ENCODE results near the gene CEP112.

CEP112 gene

DNA sequence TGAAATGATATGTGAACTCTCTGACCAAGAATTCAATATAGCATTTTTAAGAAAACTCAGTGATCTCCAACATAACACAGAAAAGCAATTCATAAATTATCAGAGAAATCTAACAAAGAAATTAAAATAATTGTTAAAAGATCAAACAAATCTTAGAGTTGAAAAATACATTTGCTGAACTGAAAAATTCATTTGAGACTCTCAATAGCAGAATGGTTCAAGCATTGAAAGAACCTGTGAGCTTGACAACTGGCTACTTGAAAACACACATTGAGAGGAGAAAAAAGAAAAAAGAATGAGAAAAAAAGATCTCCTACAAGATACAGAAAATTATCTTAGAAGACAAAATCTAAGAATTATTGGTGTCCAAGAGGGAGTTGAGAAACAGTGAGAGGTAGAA, 203.5 kb downstream of the CEP112 start:
- DNase-seq (ENCODE audit: low read depth) = no peak

DNA sequence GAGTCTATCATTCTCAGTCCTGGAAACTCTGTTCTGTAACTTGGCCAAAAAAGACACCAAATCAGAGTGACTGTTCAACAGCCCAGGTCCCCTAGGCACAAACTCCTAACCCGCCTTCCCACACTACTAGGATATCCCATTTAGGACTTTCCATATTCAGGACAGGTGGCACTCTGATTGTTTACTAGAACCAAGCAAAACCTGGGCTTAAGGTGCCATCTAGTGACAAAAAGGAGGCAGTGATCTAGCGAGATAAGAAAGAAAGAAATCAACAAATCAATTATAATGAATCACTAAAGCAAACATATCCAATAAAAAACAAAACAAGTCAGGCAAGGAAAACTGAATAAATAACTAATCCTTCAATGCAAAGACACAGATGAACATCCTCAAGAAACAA, 203.9 kb downstream of the CEP112 start:
- DNase-seq (ENCODE audit: low read depth) = no peak

DNA sequence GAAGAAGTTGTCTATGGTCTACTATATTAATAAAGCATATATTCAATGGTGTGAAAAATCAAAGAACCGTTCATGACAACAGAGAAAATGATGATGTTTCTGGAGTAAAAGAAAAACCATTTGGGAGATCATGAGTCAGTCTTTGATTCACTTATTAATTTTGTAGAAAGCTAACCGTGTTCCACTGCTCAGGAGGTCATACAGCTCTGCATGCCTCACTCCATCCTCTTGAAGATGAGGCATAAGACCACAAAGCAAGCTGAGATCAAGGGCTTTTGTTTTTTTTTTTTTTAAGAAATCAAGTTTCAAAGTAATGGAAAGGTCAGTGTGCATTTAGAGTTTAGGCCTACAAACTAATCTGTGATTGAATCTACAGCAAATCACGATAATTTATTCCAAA, 206.4 kb downstream of the CEP112 start:
- no peak for DNase-seq (ENCODE audit: low read depth)

DNA sequence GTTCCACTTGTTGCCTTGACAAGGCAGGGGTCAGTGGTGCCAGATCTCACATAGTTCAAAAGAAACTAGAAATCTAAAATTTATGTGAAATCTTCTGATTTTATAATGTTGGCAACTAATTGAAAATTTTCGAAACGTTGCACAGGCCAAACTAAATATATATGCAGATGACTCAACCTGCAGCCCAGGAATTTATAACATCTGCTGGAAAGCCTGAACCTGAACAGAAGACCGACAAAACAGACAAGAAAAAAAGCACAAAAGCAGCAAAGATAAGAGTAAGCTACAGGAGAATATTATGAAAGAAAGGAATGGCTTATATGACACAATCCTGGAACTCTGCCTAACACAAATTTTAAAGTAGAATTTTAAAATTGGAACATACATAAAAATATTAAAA, 207.6 kb downstream of the CEP112 start:
- no peak for DNase-seq (ENCODE audit: low read depth)

DNA sequence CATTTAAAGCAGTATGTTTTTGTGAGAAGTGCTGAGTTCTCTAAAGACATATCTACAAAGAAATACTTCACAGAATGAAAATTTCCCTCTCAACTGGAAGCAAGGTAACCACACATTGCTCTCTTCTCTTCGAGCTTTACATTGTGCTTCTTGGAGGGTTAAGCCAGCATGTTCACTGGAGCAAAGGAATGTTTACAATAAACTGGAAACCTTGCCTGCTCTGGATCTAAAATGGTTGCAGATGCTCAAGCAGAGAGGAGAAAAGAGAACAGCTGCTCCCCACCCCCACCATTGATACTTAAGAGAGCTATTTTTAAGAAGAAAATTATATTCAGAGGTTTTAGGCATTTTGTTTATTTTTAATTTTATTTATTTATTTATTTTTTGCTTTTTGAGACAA, 213.1 kb downstream of the CEP112 start:
- DNase-seq (ENCODE audit: low read depth) = no peak

- DNase-seq (ENCODE audit: low read depth) = no peak
Observed at GRCh38 chr17:65977041-65977440, 214.9 kb downstream of the CEP112 start.

DNA sequence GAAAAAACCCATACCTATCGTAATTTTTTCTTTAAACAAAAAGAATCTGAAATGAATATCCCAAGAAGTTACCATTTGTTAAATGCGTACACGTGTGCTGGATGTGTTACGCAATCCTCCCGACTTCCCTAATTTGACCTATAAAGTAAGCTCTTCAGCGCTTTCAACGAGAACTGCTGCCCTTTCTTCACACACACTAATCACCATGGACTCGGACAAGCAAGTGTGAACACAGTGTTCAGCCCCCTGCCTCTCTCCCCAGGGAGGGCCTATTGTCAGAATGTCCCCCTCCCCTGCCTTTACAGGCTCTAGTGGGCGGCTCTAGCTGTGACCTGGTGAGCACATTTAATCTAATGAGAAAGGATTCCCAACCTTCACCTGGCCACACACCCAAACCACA, 216.1 kb downstream of the CEP112 start:
- DNase-seq (ENCODE audit: low read depth) = no peak

DNA sequence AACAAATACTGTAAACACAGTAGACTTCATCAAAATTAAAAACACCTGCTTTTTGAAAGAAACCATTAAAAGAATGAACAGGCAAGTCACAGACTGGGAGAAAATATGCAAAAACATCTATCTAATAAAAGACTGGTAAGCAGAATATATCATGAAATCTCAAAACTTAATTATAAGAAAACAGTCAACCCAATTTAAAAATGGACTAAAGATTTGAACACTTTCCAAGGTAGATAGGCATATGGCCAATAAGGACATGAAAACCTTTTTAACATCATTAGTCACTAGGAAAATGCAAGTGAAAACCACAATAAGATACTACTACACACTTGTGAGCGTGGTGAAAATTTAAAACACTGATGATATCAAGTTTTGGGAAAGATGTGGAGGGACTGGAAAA, 218.7 kb downstream of the CEP112 start:
- no peak for DNase-seq (ENCODE audit: low read depth)

- DNase-seq (ENCODE audit: low read depth) = no peak
Observed at GRCh38 chr17:65967372-65967771, 224.6 kb downstream of the CEP112 start.

DNA sequence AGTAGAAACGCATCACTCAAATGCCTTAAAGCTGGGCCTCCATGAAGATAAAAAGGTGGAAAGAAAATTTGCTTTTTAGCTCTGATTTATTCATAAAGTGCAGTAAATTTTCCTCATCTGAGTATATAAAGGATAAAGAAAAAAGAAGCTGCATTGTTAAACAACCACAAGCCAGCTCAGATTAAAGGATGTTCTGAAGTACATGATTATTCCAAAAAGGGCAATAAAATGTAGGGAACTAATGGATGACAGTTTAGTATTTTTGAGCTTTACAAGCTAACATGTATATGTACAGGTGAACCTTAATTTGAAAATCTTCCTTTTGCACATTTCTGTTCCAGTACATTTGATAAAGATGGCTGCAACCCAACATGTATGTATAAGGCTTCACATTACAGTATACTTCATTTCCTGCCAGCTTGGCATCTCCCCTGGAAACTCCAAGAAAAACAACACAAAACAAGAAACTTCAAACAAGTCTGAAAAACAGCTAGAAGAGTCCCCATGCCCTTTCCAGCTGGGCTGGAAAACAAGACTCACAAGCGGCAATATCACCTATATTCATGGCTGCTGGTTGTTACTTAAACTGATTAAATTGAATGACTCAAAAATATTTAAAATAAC, 225.7 kb downstream of the CEP112 start:
- no peak for DNase-seq (ENCODE audit: low read depth)

DNA sequence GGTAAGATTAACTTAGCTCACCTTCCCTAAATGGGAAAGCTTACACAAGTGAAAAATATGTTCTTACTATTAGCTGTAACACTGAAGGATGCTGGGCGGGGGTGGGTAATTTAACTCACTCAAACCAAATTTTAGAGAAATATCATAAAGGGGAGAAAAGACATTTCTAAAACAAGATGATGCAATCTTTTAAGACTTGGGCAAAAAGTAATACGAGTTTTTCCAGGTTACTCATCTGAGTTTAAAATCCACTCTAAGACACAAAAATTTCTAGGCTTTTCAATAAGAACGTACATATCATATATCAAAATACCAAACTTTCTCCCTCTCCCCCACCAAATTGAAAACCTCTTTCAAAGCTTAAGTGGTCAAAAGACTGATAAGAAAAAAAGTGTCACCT, 228.8 kb downstream of the CEP112 start:
- no peak for DNase-seq (ENCODE audit: low read depth)

- no peak for DNase-seq (ENCODE audit: low read depth)
Observed at GRCh38 chr17:65959630-65960029, 232.3 kb downstream of the CEP112 start.

GRCh38 chr17:65956814-65957213, 235.1 kb downstream of the CEP112 start:
- DNase-seq (ENCODE audit: low read depth) = no peak

GRCh38 chr17:65954148-65954449, 237.8 kb downstream of the CEP112 start:
- no peak for DNase-seq (ENCODE audit: low read depth)

- no peak for DNase-seq (ENCODE audit: low read depth)
Observed at GRCh38 chr17:65953316-65954147, 238.4 kb downstream of the CEP112 start.

GRCh38 chr17:65952586-65952985, 239.3 kb downstream of the CEP112 start:
- DNase-seq (ENCODE audit: low read depth) = no peak

- DNase-seq (ENCODE audit: low read depth) = no peak
Observed at GRCh38 chr17:65952015-65952414, 239.9 kb downstream of the CEP112 start.

DNA sequence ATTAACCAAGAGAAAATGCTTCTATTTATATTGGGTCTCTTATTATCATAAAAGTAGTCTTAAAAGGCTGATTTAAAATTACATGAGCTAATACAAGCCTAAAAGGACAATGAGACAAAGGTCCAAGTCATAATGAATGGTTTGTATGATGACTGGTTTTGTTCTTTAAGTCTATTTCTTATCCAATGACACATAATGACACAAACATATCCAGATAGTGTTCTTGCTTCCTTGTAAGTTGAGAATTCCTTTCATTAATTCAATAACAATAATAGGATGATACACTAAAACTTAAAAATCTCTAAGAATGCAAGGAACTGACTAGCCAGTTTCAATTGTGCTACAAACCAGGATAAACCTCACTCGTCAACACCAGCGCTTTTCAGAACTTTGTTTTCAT, 244.1 kb downstream of the CEP112 start:
- no peak for DNase-seq (ENCODE audit: low read depth)

DNA sequence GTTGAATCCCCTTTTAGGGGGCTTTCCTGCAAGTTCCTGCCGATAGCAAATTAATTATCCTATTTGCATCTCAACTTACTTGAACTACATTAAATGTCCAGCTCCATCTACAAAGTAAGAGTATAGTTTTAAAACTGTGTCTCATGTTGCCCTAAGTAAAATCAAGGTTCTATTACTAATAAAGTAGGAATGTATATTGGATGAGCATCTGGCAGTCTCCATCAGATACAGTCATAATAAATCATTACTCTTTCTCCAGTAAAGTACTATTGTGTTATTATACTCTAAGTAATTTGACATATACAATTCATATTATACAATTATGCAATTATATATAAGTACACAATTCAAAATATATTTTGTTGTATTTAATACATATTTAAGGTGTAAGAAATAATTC, 249.3 kb downstream of the CEP112 start:
- DNase-seq (ENCODE audit: low read depth) = no peak

DNA sequence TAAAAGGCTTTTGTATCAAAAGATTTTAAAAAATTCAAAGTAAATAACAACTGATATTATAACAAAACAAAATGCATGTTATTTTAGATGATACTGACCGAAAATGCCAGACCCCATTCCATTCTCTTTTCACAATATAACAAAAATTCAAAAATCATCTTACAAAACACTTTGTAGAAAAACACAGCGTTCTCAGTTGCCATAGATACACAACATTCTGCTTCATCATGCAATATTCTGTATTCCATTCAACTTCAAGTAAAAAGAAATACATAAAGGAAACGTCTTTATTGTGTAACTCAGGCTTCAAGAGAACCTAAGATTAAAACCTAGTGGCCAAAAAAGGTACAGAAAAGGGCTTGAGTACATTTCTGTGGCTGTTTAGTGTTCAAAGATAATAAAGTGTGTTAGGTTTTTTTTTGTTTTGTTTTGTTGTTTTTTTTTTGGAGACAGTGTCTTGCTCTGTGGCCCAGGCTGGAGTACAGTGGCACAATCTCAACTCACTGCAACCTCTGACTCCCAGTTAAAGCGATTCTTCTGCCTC, 250.5 kb downstream of the CEP112 start:
- no peak for DNase-seq (ENCODE audit: low read depth)

GRCh38 chr17:65936013-65936412, 255.9 kb downstream of the CEP112 start:
- DNase-seq (ENCODE audit: low read depth) = no peak

DNA sequence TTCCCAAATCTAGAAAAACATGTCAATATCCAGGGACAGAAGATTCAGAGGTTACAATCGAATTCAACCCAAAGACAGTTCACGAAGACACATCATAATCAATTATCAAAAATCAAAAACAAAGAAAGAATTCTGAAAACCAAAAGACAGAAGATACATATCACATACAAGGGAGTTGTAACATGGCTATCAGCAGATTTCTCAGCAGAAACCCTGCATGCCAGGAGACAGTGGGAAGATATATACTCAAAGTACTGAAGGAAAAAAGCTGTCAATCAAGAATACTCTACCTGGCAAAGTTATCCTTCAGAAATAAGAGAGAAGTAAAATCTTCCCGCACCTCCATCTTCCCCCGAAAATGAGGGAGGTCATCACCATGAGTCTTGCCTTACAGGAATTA, 258.6 kb downstream of the CEP112 start:
- DNase-seq (ENCODE audit: low read depth) = no peak

DNA sequence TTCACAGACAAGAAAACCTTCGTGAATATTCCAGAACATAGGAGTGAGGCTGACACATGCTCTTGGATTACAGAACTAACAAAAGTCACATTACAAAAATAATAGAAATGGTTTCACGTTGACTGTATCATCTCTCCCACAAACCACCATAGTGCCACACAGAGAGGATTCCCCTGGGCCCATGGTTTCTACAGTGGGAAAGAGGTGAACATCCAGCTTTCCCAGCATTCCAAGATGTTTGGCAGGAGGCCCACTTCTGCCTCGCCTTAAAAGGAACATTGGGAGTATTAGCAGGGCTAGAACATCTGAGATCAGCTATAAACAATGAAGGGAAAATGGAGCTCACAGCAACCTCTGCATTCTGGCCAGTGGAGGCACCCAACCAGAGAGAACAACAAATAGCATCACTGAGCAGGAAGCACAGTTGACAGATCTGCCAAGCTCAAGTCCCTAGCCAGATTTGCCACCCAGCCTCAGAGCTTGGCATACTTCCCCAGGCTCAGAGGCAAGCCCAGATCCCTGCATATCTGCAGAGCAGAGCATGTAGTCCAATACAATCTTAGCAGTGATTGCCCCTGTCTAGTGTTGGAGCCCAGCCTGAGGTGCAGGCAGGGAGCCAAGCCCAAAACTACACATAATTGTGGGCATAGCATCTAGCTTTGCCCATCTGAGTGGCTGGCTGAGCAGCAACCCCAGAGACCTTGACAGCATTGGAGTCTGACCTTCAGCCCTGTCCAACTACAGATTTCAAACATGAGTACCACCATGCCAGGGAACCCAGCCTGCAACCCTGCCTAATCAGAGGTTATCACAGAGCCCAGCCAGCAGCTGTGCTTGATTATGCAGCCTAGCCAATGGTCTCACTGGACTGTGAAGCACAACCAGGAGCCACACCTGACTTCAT, 260.4 kb downstream of the CEP112 start:
- DNase-seq (ENCODE audit: low read depth) = no peak
